Inferior parietal cortex (tissue), 1 donor: ENCODE data around the gene POLDIP2.
A peak's percentile ranks its signal among the peaks of the same experiment; 100 is the strongest.
"Not testable (repeated sequence)": the region's sequence is repeated elsewhere in the genome, so short reads cannot be mapped to it uniquely, and the experiment has no call there.

Experiments used
- DNase-seq: peaks from one replicate; pipeline ENCODE4 v3.0.0-alpha.2; 2016; ENCODE audit errors: extremely low spot score

POLDIP2 gene

DNA sequence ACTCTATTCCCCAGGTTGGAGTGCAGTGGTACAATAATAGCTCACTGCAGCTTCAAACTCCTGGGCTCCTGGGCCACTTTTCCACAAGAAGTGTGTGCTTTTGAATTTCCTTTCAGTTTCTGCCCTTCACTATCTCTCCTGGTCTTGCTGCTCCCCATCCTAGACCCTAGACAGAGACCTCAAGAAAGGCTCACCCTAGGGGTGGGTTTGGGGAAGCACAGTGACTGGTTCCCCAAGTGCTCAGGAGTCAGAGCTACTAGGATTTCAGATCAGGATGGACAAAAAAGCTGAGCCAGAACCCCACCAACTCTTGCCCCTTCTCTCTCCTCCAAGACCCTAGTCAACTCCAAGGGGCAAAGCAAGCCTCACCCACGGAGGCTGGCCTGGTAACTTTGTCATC is 9.3 kb upstream of the POLDIP2 start:
- DNase-seq = no peak

DNA sequence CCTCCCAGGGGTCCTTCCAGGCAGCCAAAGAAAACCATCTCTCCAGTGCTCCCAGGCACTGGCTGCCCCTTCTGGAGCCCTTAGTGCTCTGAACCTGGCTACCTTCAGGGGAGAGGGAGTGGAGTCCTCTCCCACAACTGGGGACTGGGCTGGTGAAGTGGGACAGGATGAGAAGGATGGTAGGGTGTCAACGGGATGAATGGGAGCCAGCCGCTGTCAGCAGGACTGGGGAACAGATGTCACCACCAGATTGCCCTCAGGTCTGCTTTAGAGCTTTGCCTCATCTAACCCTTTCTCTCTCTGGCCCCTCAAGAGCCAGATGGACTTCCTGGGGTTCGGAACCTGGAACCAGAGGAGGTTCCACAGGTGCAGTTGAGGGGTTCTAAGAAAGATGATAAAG is 8.2 kb upstream of the POLDIP2 start:
- DNase-seq = no peak

DNA sequence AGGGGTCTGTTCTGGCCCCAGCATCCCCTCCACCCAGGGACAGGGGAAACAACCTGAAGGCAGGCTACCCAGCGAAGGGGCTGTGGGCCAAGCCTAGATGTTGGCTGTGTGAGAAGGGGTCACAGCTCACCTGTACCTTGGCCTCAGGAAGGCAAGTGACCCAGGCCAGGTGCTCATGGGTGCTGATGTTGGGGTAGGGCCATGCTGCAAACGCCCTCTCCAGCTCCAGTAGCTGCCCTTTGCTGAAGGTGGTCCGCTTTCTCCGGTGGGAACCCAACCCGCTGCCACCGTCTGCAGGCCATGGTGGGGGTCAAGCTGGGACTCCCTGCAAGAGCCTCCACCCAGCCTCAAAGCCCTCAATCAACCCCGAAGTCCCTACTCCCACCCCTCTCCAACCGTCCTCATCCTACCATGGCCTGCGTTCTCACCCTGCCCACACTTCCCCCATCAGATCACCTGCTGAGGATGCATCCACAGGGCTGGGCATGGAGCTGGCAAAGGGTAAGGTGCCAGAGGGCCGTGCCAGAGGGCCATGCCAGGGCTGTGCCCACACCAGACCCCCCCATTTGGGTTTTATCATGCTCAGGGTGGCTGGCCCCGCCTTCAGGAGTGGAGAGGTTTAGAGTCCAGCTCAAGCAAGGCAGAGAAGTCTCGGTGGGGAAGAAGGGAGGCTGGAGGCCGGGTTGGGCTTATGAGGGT is 7.5 kb upstream of the POLDIP2 start, which contains the start of gene SEBOX:
SEBOX (minus strand) TSS at position 535 of the 699 bp plus-strand sequence; CDS start at position 487, 48 bp downstream.
- DNase-seq = no peak

DNA sequence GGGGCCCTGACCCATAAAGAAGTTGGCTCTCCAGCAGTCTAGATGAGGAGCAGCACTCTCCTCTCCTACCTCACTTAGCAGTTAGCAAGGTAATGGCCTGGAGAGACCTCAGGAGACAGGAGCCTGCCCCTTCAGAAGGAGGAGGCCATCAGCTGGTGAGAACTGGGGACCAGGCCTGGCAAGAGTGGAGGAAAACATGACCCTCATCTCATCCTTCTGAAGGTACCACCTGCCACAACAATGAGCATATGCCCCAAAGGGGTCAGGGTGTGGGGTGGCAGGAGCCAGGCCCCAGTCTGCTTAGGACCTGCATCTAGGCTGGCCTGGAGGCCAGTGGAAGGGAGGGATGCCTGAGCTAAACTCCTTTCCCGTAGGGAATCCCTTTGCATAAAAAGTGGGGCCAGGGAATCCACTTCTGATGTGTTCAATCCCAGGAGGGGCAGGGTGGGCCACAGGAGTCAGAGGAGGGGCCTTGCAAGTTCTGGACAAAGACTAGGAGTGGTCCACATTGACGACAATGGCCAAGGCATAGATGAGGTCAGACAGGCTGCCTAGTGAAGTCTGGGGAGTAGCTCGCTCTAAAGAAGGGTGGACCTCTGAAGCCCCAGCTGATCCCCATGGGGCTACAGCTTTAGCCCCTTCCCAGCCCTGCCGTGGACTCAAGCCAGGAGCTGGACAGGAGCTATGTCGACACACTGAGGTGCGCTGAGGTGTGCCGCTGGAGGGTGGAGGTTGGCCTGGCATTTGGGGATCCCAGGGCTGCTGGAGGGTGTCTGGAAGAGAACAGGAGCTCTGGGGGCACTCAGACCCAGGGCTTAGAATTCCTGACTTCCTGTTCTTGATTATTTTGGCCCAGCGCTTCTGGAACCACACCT is 6.7 kb upstream of the POLDIP2 start:
- no peak for DNase-seq

DNA sequence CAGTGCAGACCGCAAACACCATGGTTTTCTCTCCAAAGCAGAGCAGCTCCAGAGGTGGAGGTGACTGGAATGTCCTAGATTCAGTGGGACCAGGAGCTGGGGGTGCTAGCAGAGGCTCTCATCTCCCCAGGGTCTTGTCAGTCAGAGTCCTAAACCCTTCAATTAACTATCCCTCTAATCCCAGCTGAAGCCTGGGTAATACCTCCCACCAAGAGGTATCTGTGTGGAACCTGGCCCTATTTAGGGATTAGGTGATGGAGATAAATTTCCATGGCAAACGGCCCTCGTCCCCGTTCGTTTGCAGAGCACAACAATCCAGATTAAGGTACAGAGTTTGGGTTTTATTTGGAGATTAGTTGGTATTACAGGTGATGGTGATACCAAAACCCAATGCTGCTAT is 5.9 kb upstream of the POLDIP2 start:
- DNase-seq = no peak

DNA sequence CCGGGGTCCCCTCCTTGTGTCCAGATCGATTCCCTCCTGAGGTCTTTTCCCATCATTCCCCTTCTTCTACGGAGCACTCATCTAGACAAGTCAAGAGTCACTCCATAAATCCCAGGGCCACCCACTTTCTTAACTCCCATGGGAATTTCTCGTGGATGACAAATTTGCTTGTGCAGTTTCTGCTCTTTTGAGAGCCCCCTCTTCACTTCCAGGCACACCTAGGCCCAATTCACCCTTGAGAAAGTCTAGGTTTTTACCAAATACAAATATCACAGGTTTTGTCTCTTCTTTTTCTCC is 522 bp upstream of the POLDIP2 start:
- no peak for DNase-seq

DNA sequence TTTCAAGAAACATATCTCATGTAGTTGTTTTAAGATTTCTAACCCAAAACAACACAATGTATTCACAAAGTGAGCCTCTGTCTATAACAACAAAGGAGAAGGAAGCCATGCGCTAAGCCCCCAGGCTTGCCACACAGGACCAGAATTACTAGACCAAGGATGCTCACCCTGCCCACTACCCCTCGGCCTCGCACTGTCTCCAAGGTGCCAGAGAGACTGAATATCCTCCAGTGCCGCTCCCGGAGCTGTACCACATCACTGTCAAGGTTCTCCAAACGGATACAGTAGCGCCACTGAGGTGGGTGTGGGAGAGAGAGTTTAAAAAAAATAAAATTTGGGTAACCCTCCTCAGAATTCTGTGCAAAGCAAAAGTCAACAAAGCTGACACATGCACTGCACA is 7.1 kb downstream of the POLDIP2 start:
- no peak for DNase-seq

DNA sequence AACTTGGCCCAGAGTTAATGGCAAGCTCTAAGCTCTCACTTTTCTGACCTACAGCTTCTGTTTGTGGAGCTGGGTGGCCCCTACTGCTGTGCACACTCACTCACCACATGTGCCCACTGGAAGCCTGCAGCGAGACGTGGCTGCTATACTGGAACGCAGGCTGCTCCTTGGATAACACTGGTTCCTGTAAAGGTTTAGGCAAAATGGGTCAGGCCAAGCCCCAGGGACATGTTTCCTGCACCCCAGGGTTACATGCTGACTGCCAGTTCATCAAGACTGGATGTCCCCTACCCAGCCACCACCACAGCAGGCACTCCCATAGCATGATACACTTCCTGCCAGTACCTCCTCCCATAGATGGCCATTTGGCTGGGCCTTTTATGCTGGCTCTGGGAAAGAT is 8.3 kb downstream of the POLDIP2 start:
- DNase-seq = no peak

DNA sequence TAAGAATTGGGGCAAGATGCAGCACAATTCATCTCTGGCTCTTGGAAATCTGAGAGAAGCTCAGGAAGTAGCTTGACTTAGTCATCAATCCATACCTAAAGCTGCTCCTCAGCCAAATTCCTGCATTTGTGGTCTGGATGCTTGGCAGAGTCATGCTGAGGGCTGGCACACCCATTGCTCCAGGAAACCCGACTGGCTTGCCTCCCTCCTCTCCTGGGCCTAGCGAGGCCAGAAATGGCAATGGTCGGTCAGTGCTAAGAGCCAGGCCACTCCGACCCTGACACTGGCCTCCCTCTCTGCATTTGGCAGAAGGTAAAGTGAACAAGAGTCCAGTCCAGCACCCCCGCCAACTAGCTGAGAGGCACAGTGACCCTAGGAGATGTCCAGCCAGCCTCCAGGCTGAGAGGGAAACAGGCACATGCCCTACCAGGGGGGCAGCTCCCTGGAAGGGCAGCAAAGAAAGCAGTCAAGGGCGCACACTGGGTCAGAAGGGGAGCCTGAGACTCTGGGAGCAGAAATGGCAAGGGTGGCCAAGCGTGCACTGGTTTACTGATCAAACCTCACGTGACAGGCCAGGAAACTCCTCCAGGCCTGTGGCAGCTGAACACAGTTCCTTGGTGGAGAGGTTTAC is 10.0 kb downstream of the POLDIP2 start:
- no peak for DNase-seq

DNA sequence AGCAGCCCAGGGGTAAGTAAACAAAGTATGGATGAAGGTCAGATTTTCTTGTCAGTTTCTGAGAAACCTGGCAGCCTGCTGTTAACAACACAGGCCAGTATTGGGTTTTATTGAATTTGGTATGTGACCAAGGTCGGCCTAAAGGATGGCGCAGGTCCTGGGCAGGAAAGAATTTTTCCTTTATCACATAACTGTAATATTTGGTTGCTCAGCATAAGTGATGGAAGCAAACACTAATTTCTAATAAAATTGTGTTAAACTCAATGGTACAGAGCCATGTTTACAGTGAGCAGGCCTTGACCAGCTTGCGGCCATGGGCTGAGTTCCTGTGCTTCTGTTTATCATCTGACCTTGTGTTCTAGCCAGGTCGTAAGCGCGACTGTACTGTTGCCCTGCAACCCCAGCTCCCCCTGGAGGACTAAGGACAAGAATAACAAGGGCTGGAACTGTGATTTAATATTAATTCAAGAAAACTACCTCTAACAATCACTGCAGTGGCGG is 10.5 kb downstream of the POLDIP2 start:
- no peak for DNase-seq

DNA sequence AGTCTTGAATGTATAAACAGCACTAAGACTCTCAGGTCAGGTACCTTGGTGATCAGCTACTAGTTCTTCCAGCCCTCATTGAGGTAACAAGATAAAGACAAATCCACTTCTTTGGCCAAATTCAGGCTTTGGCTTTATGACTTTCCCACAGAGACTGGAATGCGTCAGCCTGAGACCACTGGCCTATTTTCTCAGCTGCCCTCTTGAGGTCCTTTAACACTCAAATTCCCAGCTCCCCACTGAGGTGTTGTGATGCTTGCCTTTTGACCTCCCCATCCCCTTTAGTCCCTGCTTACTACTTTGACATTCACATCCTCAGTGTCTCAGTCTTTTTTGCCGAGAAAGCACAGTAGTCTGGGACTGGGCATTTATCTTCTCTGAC is 11.1 kb downstream of the POLDIP2 start:
- no peak for DNase-seq

DNA sequence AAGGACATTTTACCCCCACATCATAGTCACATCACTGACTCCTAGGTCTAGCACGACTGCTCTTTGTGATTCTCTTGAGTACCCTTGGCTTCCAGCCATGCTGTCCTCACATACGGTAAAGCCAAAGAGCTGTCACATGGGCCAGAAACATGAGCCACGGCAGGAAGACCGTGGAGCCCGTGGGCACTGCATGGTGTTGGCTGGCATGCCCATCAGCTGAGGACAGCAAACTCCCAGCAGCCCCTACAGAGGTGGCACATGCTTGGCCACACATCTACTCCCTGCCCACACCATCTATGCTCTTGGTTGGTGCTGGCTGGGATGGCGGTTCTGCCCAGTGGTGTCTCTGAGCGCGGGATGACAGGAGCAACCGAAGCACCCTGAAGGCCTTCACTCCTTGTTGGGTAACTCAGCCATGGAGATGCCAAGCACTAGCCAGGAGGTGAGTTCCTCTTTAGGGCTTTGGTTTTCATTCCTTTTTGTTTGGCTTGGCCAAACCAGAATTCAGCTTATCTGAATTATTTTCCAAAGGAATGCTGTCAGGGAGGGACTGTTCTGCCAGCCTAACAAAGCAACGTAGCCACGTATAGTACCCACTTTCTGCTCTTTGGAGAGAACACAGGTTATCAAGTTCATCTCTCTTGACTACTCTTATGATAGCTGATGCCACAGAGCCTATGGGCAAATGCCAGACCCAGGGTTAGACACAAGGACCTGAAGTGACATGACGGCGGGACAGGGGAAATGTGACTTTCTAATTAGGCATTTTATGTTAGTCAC is 11.7 kb downstream of the POLDIP2 start:
- DNase-seq = no peak

DNA sequence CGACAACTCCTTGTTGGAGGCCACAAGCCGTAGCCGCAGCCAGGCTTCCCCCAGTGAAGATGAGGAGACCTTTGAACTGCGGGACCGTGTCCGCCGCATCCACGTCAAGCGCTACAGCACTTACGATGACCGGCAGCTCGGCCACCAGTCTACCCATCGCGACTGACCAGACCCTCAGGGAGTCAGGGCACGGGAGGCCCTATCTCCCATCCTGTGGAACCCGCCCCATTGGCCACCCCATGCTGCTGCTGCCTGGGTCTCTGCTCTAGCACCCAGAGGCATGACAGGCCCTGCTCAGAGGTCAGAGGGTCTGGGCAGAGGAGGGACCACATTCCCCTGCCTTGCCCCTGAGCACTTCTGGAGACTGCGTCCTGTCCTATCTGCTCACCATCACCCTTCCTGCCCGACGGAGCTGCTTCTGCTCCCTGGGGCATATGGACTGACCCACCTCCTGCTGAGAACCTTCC is 12.9 kb downstream of the POLDIP2 start:
- DNase-seq = no peak

DNA sequence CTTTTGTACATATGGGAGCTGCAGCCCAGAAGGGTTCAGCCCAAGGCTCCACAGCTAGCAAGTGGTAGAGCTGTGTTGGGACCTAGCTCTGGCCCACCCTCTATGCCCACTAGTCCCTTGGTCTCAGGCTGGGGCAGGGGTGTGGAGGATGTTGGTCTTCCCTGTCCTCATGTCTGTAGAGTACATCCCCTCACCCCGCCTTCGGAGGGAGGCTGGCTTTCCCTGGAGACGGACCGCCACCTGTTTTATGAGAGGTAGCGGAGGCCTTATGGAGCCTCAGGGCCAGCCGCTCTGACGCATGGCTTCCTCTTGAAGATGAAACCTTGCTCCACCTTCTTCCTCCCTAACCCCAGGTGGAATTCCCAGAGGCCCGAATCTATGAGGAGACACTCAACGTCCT is 13.3 kb downstream of the POLDIP2 start:
- DNase-seq = no peak

DNA sequence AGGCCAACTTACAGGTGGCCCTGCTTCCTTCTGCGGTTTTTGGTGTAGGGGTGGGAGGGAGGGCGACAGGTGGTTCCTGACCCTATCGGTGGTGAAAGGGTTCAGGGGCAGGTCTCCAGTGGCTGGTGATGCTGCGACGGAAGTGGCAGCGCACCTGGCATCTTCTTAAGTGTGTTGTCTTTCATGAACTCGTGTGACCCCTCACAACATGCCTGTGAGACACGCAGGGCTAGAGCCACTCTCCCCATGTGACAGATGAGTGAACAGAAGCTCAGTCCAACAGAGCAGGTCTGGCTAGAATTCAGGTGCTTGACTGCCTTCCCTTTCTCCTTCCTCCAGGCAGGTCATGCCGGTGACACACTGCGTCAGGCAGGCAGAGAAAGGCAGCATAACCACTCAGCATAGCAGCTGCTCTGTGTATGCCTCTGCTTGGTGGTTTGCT is 13.8 kb downstream of the POLDIP2 start:
- no peak for DNase-seq

DNA sequence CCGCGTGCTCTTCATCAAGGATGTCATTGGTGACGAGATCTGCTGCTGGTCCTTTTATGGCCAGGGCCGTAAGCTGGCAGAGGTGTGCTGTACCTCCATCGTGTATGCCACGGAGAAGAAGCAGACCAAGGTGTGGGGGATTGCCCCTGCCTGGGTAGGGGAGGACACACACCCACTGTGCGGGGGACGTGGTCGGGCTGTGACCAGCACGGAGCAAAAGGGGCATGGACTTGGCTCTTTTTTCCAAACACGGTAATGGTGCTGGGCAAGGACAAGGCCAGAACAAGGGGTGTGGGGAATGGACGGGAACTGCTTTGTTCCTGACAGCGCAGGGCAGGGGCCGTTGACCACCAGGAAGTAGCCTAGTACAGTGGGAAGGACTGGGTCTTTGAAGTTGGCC is 15.0 kb downstream of the POLDIP2 start:
- DNase-seq = no peak

DNA sequence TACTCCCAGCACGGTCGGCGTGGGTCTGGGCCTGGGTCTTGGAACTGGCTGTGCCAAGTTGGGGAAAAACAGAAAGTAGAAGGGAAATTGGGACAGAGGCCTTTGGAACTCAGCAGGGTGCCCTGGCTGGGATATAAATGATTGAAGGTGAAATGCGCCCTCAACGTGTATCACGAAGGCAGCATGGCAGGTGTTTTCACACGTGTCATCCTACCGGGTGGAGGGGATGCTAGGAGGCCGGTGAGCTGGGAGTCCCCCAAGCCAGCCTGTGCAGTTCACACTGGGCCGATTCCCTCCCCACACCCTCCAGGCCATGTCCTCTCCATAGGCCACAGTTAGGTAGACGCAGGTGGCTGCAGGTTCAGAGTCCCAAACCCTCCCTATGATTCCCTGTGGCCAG is 15.8 kb downstream of the POLDIP2 start:
- no peak for DNase-seq

DNA sequence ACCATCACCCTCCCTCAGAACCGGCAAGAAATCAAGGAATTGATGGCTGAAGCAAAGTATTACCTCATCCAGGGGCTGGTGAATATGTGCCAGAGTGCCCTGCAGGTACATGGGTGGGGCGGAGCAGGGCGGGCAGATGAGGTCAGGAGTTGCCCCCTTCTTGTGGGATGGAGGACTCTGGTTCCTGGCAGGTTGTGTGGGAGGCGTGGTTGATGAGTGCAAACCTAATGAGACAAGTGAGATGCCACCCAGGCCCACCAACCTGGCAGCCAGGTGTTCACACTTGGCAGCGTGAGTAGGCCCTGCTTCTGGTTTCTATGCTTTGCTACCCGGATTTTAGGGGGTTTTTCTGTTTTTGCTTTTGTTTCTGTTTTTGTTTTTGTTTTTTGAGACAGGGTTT is 17.0 kb downstream of the POLDIP2 start:
- no peak for DNase-seq

DNA sequence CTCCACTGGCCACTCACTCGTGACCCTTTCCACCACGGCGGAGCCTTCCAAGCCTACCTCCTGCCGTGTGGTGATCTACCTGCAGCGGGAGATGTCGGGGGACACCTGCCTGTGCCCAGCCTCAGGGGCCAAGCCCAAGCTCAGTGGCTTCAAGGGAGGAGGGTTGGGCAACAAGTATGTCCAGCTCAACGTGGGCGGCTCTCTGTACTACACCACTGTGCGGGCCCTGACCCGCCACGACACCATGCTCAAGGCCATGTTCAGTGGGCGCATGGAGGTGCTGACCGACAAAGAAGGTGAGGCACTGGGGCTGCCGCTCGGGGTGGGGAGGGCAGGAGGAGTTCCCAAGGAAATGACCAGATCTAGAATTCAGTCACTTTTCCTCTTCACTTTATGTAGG is 17.9 kb downstream of the POLDIP2 start:
- DNase-seq = no peak

DNA sequence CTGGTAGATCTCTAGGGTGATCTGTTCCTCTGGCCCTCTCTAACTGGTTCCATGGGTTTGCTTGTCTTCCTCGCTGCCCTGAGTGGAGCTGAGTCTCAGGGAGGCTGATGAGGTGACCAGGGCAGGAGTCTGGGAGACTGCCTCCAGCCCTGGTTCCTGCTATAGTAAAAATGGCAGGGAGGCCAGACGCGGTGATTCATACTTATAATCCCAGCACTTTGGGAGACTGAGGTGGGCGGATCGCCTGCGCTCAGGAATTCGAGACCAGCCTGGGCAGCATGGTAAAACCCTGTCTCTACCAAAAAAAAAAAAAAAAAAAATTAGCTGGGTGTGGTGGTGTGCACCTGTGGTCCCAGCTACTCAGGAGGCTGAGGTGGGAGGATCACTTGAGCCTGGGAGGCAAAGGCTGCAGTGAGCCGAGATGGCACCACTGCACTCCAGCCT is 18.5 kb downstream of the POLDIP2 start:
- DNase-seq = not testable (repeated sequence)

DNA sequence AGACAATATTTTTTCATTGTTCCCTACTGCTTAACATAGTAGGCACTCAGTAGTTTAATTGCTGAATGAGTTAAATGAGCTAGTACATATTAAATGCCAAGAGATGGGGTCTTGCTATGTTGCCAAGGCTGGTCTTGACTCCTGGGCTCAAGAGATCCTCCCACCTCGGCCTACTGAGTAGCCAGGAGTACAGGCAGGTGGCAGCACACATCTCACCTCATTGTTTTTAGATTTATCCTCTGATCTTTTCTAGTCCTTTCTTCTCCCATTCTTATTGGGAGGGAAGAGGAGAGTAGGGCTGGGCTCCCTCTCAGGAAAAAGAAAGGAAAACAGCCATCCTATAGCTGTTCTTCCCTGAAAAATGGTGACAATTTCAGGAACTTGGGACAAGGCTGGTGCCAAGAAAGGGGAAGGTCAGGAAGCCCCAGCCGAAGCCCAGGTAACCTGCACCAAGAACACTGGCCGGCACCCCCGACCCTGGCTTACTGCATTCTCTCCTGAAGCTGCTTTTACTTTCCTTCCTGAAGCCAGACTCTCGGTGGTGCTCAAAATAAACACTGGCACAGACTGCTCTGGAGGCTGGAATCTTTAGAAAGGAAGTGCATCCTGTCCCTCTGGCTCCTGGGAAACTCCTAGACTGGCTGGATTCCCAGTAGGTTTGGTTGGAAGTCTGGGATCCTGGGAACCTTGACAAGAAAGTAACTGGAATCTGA is 19.1 kb downstream of the POLDIP2 start:
- DNase-seq = peak; percentile 42
